ENCODE results near the gene PAK6.

- peak; percentile 20; the same call in 1 of the 2 replicates for TF ChIP-seq CTCF (IDR thresholded peaks at IDR 0.05; ENCODE audit: low read depth, low read length)
- no peak for TF ChIP-seq EZH2phosphoT487 (IDR thresholded peaks at IDR 0.05; ENCODE audit: low read depth)
Observed at GRCh38 chr15:40252438-40253166, 13.7 kb downstream of the PAK6 start.
